MM.1S (cell line): Measurements from ENCODE around the gene USB1.

ENCODE experiments used
- EZH2 ChIP-seq: fragments of 300-600 bp; sonication (generic); optimal IDR thresholded peaks from 2 replicates; pipeline ENCODE3; 2017; ENCODE audit warnings: low read depth, mild to moderate bottlenecking, antibody characterized with exemption, low read length, mixed read lengths
- TF ChIP-seq, protein P1 (sequence below): fragments of 300-600 bp; sonication (generic); IDR thresholded peaks from 2 replicates; pipeline ENCODE4 v1.5.1; 2016; ENCODE audit warnings: antibody characterized with exemption, low read length, mixed read lengths

DNA sequence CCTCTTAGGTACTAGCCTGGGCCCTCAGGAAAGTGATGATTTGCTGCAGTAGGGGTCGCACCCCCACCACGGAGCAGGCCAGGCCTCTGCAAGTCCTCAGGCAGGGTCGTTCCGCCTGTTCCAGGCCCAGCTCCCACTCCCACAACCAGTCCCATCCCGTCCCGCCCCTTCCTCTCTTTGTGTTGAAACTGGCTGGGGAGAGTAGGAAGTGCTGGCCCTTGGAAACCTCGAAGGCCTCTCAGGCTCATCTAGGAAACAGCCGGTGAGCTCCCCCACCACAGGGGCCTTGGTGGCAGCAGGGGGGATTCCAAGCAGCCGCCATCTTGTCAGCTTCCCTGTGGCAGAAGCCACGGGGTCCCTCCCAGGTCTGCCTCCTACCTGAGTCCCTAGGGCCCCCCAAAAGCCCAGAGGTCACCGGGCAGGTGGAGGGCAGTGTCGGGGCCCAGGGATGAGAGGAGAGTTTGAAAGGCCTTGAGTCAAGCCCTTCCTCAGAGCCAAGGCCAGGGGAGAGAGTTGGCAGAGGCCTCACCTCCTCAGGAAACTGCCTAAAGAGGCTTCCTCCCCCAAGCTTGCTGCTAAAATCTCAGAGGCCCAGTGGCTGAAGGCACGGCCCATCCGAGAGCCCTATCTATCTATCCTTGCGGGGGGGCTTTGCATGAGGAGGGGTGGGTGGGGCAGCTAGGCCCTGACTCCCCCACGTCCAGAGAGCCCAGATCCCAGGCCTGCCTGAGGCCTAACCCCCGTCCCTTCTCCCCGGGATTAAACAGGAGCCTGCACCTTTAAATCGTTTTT is 46.5 kb downstream of the USB1 start:
- TF ChIP-seq, protein P1, sequence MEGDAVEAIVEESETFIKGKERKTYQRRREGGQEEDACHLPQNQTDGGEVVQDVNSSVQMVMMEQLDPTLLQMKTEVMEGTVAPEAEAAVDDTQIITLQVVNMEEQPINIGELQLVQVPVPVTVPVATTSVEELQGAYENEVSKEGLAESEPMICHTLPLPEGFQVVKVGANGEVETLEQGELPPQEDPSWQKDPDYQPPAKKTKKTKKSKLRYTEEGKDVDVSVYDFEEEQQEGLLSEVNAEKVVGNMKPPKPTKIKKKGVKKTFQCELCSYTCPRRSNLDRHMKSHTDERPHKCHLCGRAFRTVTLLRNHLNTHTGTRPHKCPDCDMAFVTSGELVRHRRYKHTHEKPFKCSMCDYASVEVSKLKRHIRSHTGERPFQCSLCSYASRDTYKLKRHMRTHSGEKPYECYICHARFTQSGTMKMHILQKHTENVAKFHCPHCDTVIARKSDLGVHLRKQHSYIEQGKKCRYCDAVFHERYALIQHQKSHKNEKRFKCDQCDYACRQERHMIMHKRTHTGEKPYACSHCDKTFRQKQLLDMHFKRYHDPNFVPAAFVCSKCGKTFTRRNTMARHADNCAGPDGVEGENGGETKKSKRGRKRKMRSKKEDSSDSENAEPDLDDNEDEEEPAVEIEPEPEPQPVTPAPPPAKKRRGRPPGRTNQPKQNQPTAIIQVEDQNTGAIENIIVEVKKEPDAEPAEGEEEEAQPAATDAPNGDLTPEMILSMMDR = no peak
- TF ChIP-seq EZH2 = no peak
